ENCODE measurements around the gene CLVS2.

Gene CLVS2

GRCh38 chr6:122969999-122970533, 26.0 kb upstream of the CLVS2 start:
- H3K4me2 ChIP-seq (ENCODE audit: low read length) = no peak overlapping the region
- no peak overlapping the region for H3K4ac ChIP-seq (ENCODE audit: low read depth, low read length)
- DNase-seq = no peak
- H3K27me3 ChIP-seq (ENCODE audit: insufficient read depth, low read length, poor library complexity) = no peaks in the 10 kb centered on the region
- WGBS (ENCODE audit: extremely low coverage, insufficient coverage, low lambda C conversion rate) = no CpG with 5 or more reads among the region's 1 CpG
- no peak overlapping the region for H2BK15ac ChIP-seq (replicated peaks; ENCODE audit: low read depth)
- no peaks in the 10 kb centered on the region for H3K36me3 ChIP-seq (ENCODE audit: control insufficient read depth, insufficient read depth, low read length)
- no peak overlapping the region for H3K56ac ChIP-seq (ENCODE audit: low read length)
- H2AK5ac ChIP-seq (ENCODE audit: low read length) = no peak overlapping the region
- no peak overlapping the region for H2BK120ac ChIP-seq (ENCODE audit: low read depth, low read length)
- no peaks in the 10 kb centered on the region for H3K79me1 ChIP-seq (ENCODE audit: low read length)
- no peak overlapping the region for H3K23ac ChIP-seq (ENCODE audit: low read length)
- no peak overlapping the region for H3K18ac ChIP-seq (ENCODE audit: low read length)
- no peak overlapping the region for H4K5ac ChIP-seq (ENCODE audit: low read length)
- no peak overlapping the region for H3K4me3 ChIP-seq (ENCODE audit: low read length)
- H4K8ac ChIP-seq (ENCODE audit: low read depth, low read length) = no peak overlapping the region
- no peak overlapping the region for H3K27ac ChIP-seq (ENCODE audit: low read depth, low read length)
- no peaks in the 10 kb centered on the region for H3K79me2 ChIP-seq (ENCODE audit: control insufficient read depth, insufficient read depth, low read length)
- no peaks in the 10 kb centered on the region for H3K4me1 ChIP-seq (ENCODE audit: control insufficient read depth, low read depth, low read length)
- no peak overlapping the region for H3K9ac ChIP-seq (ENCODE audit: low read length)
- H2BK5ac ChIP-seq (ENCODE audit: low read length) = no peak overlapping the region

DNA sequence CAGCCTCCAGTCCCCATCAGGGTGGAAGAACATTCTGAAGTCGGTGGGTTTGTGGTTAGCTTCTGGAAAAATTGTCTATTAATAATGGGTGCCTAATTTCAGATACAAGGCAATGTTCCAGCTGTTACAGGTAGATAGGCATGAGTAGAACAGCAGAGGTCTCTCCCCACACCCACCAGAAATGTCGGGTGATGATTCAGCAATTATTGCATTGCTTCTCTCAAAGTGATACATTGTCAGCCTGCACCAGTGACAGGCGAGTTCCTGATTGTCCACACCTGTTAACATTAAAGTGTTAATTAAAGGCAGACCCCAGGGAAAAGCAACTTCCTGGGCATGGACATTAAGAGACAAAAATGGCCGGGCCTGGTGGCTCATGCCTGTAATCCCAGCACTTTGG, 18.9 kb upstream of the CLVS2 start:
- Histone ChIP-seq H3K56ac (ENCODE audit: low read length) (no peak overlapping the region), H2BK120ac (ENCODE audit: low read depth, low read length) (no peak overlapping the region), H3K4me2 (ENCODE audit: low read length) (no peak overlapping the region), H4K5ac (ENCODE audit: low read length) (no peak overlapping the region), H4K8ac (ENCODE audit: low read depth, low read length) (no peak overlapping the region), H3K4me1 (ENCODE audit: control insufficient read depth, low read depth, low read length) (no peaks in the 10 kb centered on the region), H3K27ac (ENCODE audit: low read depth, low read length) (no peak overlapping the region), H3K18ac (ENCODE audit: low read length) (no peak overlapping the region), H3K27me3 (ENCODE audit: insufficient read depth, low read length, poor library complexity) (no peaks in the 10 kb centered on the region), H2BK15ac (replicated peaks; ENCODE audit: low read depth) (no peak overlapping the region), H3K9ac (ENCODE audit: low read length) (no peak overlapping the region), H3K23ac (ENCODE audit: low read length) (no peak overlapping the region), H3K4me3 (ENCODE audit: low read length) (no peak overlapping the region), H3K79me1 (ENCODE audit: low read length) (no peaks in the 10 kb centered on the region), H3K4ac (ENCODE audit: low read depth, low read length) (no peak overlapping the region), H3K36me3 (ENCODE audit: control insufficient read depth, insufficient read depth, low read length) (no peaks in the 10 kb centered on the region), H2AK5ac (ENCODE audit: low read length) (no peak overlapping the region), H2BK5ac (ENCODE audit: low read length) (no peak overlapping the region), H3K79me2 (ENCODE audit: control insufficient read depth, insufficient read depth, low read length) (no peaks in the 10 kb centered on the region)
- no CpG with 5 or more reads among the region's 4 CpGs for WGBS (ENCODE audit: extremely low coverage, insufficient coverage, low lambda C conversion rate)
- no peak for DNase-seq

DNA sequence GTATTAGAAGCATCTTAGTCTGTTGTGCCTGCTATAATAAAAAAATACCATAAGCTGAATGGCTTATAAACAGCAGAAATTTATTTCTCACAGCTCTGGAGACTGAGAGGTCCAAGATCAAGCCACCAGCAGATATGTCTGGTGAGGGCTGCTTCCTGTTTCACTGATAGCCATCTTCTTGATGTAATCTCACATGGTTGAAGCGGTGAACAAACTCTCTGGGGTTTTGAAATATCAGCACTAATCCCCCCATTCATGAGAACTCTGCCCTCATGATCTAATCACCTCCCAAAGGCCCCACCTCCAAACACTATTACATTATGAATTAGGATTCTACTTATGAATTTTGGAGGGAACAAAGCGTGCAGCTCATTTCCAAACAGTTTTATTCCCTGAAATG, 11.6 kb upstream of the CLVS2 start:
- Histone ChIP-seq H3K4me1 (ENCODE audit: control insufficient read depth, low read depth, low read length) (no peaks in the 10 kb centered on the region), H3K18ac (ENCODE audit: low read length) (no peak overlapping the region), H2BK15ac (replicated peaks; ENCODE audit: low read depth) (no peak overlapping the region), H2AK5ac (ENCODE audit: low read length) (no peak overlapping the region), H4K8ac (ENCODE audit: low read depth, low read length) (no peak overlapping the region), H3K79me1 (ENCODE audit: low read length) (no peaks in the 10 kb centered on the region), H3K4ac (ENCODE audit: low read depth, low read length) (no peak overlapping the region), H3K4me2 (ENCODE audit: low read length) (no peak overlapping the region), H3K23ac (ENCODE audit: low read length) (no peak overlapping the region), H2BK5ac (ENCODE audit: low read length) (no peak overlapping the region), H3K27ac (ENCODE audit: low read depth, low read length) (no peak overlapping the region), H3K79me2 (ENCODE audit: control insufficient read depth, insufficient read depth, low read length) (no peaks in the 10 kb centered on the region), H2BK120ac (ENCODE audit: low read depth, low read length) (no peak overlapping the region), H3K56ac (ENCODE audit: low read length) (no peak overlapping the region), H4K5ac (ENCODE audit: low read length) (no peak overlapping the region), H3K9ac (ENCODE audit: low read length) (no peak overlapping the region), H3K4me3 (ENCODE audit: low read length) (no peak overlapping the region), H3K27me3 (ENCODE audit: insufficient read depth, low read length, poor library complexity) (no peaks in the 10 kb centered on the region), H3K36me3 (ENCODE audit: control insufficient read depth, insufficient read depth, low read length) (no peaks in the 10 kb centered on the region)
- no peak for DNase-seq
- WGBS (ENCODE audit: extremely low coverage, insufficient coverage, low lambda C conversion rate) = no CpG with 5 or more reads among the region's 2 CpGs

DNA sequence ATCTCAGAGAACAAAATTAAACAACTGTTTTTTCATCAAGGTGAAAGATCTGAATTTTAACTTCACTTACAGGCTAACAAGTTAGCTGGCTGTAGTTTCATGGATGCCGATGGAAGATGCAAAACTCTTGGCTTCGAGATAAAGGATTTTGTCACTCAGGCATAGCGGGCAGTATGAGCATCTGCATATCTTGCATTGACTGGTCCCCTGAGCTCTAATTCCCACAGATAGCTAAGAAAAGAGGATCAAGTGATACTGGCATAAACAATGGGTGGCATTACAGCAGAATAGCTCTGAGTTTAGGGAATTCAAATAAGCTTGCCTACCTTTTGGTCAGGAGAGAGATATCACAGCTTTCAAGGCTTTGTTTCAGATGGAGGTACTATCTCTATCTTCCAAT, 1.8 kb upstream of the CLVS2 start:
- H2BK15ac ChIP-seq (replicated peaks; ENCODE audit: low read depth) = no peak overlapping the region
- H3K27ac ChIP-seq (ENCODE audit: low read depth, low read length) = no peak overlapping the region
- no peak overlapping the region for H4K5ac ChIP-seq (ENCODE audit: low read length)
- no peaks in the 10 kb centered on the region for H3K4me1 ChIP-seq (ENCODE audit: control insufficient read depth, low read depth, low read length)
- no peak overlapping the region for H3K56ac ChIP-seq (ENCODE audit: low read length)
- H3K4ac ChIP-seq (ENCODE audit: low read depth, low read length) = no peak overlapping the region
- no peak overlapping the region for H2BK120ac ChIP-seq (ENCODE audit: low read depth, low read length)
- H3K9ac ChIP-seq (ENCODE audit: low read length) = no peak overlapping the region
- H3K79me1 ChIP-seq (ENCODE audit: low read length) = no peaks in the 10 kb centered on the region
- H3K36me3 ChIP-seq (ENCODE audit: control insufficient read depth, insufficient read depth, low read length) = no peaks in the 10 kb centered on the region
- no peak overlapping the region for H2AK5ac ChIP-seq (ENCODE audit: low read length)
- peak; percentile 81 for DNase-seq
- no peak overlapping the region for H3K23ac ChIP-seq (ENCODE audit: low read length)
- H3K18ac ChIP-seq (ENCODE audit: low read length) = no peak overlapping the region
- H3K27me3 ChIP-seq (ENCODE audit: insufficient read depth, low read length, poor library complexity) = peaks cover 2% of the 10 kb centered on the region
- H2BK5ac ChIP-seq (ENCODE audit: low read length) = no peak overlapping the region
- H3K4me3 ChIP-seq (ENCODE audit: low read length) = no peak overlapping the region
- H3K4me2 ChIP-seq (ENCODE audit: low read length) = no peak overlapping the region
- WGBS (ENCODE audit: extremely low coverage, insufficient coverage, low lambda C conversion rate) = no CpG with 5 or more reads among the region's 3 CpGs
- H4K8ac ChIP-seq (ENCODE audit: low read depth, low read length) = no peak overlapping the region
- H3K79me2 ChIP-seq (ENCODE audit: control insufficient read depth, insufficient read depth, low read length) = no peaks in the 10 kb centered on the region

DNA sequence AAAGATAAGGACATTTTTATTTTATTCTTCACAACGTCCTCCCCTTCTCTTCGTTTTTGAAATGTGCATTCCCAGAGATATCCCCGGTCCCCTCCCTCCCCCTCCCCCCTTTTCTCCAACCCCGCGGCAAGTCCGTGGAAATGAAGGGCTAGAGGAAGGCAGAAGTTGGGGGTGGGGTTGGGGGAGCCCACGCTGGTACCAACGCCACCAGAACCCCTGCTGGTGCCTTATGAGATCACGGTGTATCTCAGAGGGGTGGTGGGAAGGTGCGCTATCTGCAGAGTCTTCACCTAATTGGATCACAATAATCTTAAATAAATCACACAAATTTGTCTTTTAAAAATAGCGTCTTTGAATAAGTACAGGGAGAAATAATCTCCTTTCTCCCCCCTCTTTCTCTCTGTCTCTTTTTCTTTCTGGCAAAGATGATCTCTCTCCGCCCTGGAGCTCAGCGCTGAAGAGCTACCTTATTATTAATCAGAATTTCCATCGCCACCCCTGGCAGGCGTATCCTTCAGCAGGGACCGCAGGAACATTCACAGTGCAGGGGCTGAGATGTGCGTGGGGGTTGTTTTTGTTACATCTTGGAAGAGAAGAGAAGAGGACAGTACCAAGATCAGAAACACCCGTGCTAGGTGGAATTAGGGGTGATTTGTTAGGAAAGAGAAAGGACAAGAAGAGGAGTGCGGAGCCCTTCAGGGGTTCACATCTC, 915 bp downstream of the CLVS2 start:
- Histone ChIP-seq H3K4me3 (ENCODE audit: low read length) (peak overlapping the region; percentile 47), H2AK5ac (ENCODE audit: low read length) (no peak overlapping the region), H3K4ac (ENCODE audit: low read depth, low read length) (no peak overlapping the region), H3K36me3 (ENCODE audit: control insufficient read depth, insufficient read depth, low read length) (no peaks in the 10 kb centered on the region), H3K9ac (ENCODE audit: low read length) (peak overlapping the region; percentile 81), H3K27me3 (ENCODE audit: insufficient read depth, low read length, poor library complexity) (peaks cover 2% of the 10 kb centered on the region), H4K8ac (ENCODE audit: low read depth, low read length) (no peak overlapping the region), H2BK15ac (replicated peaks; ENCODE audit: low read depth) (no peak overlapping the region), H4K5ac (ENCODE audit: low read length) (no peak overlapping the region), H3K79me2 (ENCODE audit: control insufficient read depth, insufficient read depth, low read length) (no peaks in the 10 kb centered on the region), H3K79me1 (ENCODE audit: low read length) (no peaks in the 10 kb centered on the region), H3K27ac (ENCODE audit: low read depth, low read length) (no peak overlapping the region), H3K56ac (ENCODE audit: low read length) (peak overlapping the region; percentile 93), H3K4me1 (ENCODE audit: control insufficient read depth, low read depth, low read length) (no peaks in the 10 kb centered on the region), H3K18ac (ENCODE audit: low read length) (no peak overlapping the region), H3K23ac (ENCODE audit: low read length) (no peak overlapping the region), H3K4me2 (ENCODE audit: low read length) (peak overlapping the region; percentile 56), H2BK5ac (ENCODE audit: low read length) (no peak overlapping the region), H2BK120ac (ENCODE audit: low read depth, low read length) (no peak overlapping the region)
- WGBS (ENCODE audit: extremely low coverage, insufficient coverage, low lambda C conversion rate) = no CpG with 5 or more reads among the region's 19 CpGs
- no peak for DNase-seq

Measured in mesendoderm (in vitro differentiated cells).